BLaER1 (cell line): ENCODE measurements around the gene LRCH4.
"Not testable (repeated sequence)": the region's sequence is repeated elsewhere in the genome, so short reads cannot be mapped to it uniquely, and the experiment has no call there.

Source experiments
- H3K27ac ChIP-seq: shearing (Covaris generic); formaldehyde crosslinking; 2 replicates; pipeline ENCODE4 v1.8.1; 2022
- H3K27me3 ChIP-seq: shearing (Covaris generic); formaldehyde crosslinking; 2 replicates; pipeline ENCODE4 v1.8.1; 2022
- H3K36me3 ChIP-seq: shearing (Covaris generic); formaldehyde crosslinking; 2 replicates; pipeline ENCODE4 v1.8.1; 2022
- H3K4me1 ChIP-seq: shearing (Covaris generic); formaldehyde crosslinking; 2 replicates; pipeline ENCODE4 v1.8.1; 2022
- H3K4me2 ChIP-seq: shearing (Covaris generic); formaldehyde crosslinking; 2 replicates; pipeline ENCODE4 v1.8.1; 2022
- H3K4me3 ChIP-seq: shearing (Covaris generic); formaldehyde crosslinking; 2 replicates; pipeline ENCODE4 v1.8.1; 2022
- H3K9ac ChIP-seq: shearing (Covaris generic); formaldehyde crosslinking; 2 replicates; pipeline ENCODE4 v1.8.1; 2022
- H3K9me3 ChIP-seq: shearing (Covaris generic); formaldehyde crosslinking; 2 replicates; pipeline ENCODE4 v1.8.1; 2022
- H4K20me1 ChIP-seq: shearing (Covaris generic); formaldehyde crosslinking; 2 replicates; pipeline ENCODE4 v1.8.1; 2022
- Cebpa-rat ChIP-seq: shearing (Covaris generic); IDR thresholded peaks from 2 replicates; pipeline ENCODE4 v1.8.1; 2022

The LRCH4 gene

DNA sequence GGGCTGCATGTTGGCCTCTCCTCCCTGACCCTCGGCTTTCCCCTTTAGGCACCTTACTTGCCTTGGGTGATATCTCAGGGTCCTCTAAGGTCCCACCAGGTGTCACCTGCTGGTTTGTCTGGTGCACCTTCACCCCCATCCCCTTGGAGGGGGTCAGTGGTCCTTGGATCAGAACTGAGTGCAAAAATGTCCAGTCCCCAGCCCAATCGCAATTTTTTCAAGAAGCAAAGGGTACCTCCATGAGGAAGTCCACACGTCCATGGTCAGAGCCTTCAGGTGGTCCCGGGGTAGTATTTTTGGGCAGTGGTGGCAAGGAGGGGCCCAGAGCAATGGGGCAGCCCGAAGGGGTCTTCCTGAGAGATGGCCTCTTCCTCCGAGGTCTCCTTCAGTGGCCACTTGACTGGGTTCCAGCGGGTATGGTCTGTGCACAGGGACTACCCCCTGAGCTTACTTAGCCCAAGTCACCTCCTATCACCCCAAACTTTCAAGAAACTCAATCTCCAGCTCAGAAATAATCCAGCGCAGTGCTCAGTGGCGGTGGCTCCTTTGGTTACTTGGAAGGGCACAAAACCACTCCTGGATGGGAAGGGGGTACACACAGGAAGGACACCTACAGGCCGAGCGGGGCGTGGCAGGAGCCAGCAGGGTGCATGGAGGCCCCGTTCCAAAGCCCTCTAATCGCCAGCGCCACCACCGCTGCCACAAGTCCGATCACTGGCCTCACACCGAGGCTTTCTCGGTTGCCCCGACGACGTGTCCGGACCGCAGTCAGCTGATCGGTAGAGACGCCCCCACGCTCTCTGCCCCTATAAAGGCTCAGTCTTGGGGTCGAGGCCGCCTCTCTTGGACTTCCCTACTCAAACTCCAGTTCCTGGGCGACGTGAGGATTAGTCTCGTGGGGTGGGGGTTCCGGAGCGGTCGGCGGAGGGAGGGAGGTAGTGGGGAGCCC lies 16.8 kb downstream of the LRCH4 start:
- Histone ChIP-seq H3K4me3 (peak overlapping the region; percentile 52), H3K9ac (no peak overlapping the region), H3K27me3 (peaks cover 25% of the 10 kb centered on the region), H3K9me3 (no peaks in the 10 kb centered on the region), H3K4me1 (peaks cover 66% of the 10 kb centered on the region), H3K27ac (no peak overlapping the region), H3K4me2 (peak overlapping the region; percentile 91), H4K20me1 (peaks cover 48% of the 10 kb centered on the region), H3K36me3 (peaks cover 25% of the 10 kb centered on the region)
- no peak for TF ChIP-seq Cebpa-rat

DNA sequence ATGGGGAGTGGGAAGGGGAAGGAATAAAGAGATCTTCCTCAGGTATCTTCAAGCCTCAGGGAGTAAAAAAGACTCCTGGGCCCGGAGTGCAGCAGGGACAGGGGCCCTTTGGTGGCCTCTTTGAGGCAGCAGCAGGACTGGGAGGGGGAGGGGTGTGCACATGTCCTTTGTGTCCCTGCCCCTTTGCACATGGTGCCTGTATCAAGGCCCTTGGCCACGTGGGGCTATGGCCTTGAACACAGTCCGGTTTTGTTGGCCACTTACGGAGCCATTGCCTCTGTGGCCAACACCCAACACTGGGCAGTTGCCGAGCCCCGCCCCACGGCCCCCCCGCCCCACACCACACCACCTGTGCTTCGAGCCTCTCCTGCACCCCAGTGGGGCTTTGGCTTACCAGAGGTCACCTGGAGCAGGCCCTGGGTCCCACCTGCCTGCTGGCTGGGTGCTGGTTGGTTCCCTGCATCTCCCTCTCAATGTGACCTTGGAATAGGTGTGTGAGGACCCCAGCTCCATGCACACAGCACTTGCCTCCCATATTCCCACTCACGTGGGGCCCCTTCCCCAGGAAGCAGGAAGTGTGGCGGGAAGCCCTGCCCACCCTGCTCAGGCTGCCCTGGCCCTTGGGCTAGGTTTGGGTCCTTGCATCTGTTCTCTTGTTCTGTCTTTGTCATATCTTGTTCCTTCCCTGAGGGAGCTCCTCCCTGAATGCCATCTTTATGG lies 17.6 kb downstream of the LRCH4 start:
- Histone ChIP-seq H4K20me1 (peaks cover 39% of the 10 kb centered on the region), H3K4me2 (peak overlapping the region; percentile 91), H3K9ac (no peak overlapping the region; the same call in 1 of the 2 replicates), H3K4me1 (peaks cover 73% of the 10 kb centered on the region), H3K9me3 (no peaks in the 10 kb centered on the region), H3K36me3 (peaks cover 19% of the 10 kb centered on the region), H3K4me3 (no peak overlapping the region), H3K27ac (peak overlapping the region; percentile 41; the same call in 1 of the 2 replicates), H3K27me3 (peaks cover 25% of the 10 kb centered on the region)
- no peak for TF ChIP-seq Cebpa-rat

DNA sequence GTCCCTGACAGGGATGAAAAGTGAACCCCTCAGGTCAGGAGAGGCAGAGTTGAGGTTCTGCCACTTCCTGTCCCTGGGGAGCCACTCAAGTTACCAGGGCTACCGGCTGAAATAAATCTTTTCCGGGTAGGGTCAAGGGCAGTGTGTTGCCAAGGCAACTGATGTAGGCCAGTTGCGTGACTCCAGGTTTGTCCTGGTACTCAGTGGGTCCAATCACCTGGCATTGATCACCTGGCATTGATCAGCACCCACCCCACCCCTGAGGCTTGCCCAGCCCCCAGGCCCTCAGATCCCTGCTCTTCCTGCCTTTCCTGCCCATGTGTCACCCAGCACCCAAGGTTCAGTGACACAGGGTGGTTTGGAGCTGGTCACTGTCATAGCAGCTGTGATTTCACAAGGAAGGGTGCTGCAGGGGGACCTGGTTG lies 18.2 kb downstream of the LRCH4 start:
- peaks cover 25% of the 10 kb centered on the region for H3K27me3 ChIP-seq
- peak overlapping the region; percentile 91 for H3K4me2 ChIP-seq
- H3K4me3 ChIP-seq: no peak overlapping the region

DNA sequence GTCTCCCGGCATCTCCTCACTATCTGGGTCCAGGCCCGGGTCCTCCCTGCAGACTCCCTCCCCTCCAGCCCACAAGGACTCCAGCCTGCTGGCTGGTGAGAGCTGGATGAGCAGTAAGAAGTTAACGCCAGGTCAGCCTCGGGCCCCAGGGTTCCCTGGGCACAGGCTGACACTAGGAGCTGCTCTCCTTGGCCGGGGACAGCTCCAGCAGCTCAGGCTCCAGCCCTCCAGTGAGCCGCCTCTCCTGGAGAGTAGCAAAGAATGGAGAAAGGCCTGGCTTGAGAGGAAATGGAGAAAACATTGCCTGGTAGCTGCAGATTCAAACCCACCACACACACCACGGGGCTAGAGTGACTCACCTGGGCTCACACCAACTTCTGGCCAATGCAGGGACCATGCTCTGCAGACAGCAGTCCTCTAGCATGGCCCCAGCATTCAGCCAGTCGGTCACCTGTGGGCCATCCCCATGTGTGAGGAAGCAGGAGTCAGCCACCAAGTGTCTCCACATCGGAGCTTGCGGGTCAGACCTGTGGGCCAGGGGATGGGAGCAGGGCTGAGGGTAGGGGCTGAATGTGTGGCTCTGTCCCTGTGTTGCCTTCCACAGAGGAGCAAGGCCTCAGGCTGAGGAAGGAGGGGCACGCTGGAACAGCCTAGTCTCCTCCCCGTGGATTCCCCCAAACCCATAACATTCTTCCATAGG lies 18.7 kb downstream of the LRCH4 start:
- H3K27me3 ChIP-seq: peaks cover 25% of the 10 kb centered on the region
- H3K4me2 ChIP-seq: peak overlapping the region; percentile 91
- H3K27ac ChIP-seq: peak overlapping the region; percentile 15; the same call in 1 of the 2 replicates
- peaks cover 28% of the 10 kb centered on the region for H4K20me1 ChIP-seq
- TF ChIP-seq Cebpa-rat: no peak
- peak overlapping the region; percentile 22 for H3K9ac ChIP-seq
- H3K36me3 ChIP-seq: peaks cover 20% of the 10 kb centered on the region
- no peak overlapping the region for H3K4me3 ChIP-seq
- H3K4me1 ChIP-seq: peaks cover 66% of the 10 kb centered on the region
- H3K9me3 ChIP-seq: no peaks in the 10 kb centered on the region

More for the DNA sequence above, 18.2 kb downstream of the LRCH4 start:
- Histone ChIP-seq H3K9ac (peak overlapping the region; percentile 22), H3K36me3 (peaks cover 19% of the 10 kb centered on the region), H3K27ac (peak overlapping the region; percentile 41; the same call in 1 of the 2 replicates), H3K4me1 (peaks cover 72% of the 10 kb centered on the region), H4K20me1 (peaks cover 34% of the 10 kb centered on the region), H3K9me3 (no peaks in the 10 kb centered on the region)
- TF ChIP-seq Cebpa-rat: no peak

DNA sequence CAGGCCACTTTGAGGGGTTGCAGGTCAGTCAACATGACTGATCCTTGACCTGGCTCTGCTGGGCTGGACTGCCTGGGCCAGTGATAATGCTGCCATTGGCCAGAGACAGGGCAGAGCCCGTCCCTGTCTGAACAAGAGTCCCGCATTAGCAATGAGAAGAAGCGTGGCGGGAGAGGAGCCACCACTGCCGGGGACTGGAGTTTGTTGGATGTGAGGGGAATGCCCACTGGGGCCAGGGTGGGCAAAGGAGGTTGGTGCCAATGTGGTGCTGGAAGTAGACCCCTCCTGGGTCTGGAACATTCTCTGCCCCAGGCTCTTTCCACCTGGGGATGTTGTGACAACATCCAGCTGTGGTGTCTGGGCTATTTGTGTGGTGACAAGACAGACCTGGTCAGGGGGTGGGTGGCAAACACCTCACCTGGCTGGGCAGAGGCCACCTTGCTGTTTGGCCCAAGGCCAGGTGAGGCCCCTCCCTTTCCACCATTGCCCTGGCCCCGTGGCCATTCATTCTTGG lies 19.9 kb downstream of the LRCH4 start:
- no peak overlapping the region for H3K27ac ChIP-seq
- no peaks in the 10 kb centered on the region for H3K9me3 ChIP-seq
- peaks cover 17% of the 10 kb centered on the region for H4K20me1 ChIP-seq
- peaks cover 19% of the 10 kb centered on the region for H3K36me3 ChIP-seq
- no peak overlapping the region for H3K4me3 ChIP-seq
- no peak overlapping the region for H3K9ac ChIP-seq
- no peak for TF ChIP-seq Cebpa-rat
- no peak overlapping the region for H3K4me2 ChIP-seq
- peaks cover 22% of the 10 kb centered on the region for H3K27me3 ChIP-seq
- H3K4me1 ChIP-seq: peaks cover 55% of the 10 kb centered on the region

DNA sequence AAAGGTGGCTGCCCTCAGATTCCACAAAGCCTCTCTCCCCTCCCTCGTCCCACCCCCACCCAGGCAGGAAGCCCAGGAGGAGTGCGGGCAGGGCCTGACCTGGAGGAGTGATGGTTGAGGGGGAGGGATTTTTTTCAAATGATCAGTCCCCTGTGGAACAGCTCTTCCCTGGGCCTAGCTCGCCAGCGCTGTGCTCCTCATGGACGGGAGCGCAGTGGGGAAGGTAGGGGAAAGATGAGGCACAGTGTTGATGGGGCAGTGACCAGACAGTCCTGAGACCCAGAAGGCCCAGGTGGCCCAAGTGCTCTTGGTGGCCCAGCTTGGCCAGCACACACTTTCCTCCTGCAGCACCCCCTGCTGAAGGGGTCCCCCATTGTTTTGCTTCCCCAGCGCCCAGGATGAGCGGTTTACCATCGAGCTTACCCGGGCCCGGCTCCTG lies 20.8 kb downstream of the LRCH4 start:
- Histone ChIP-seq H3K9me3 (no peaks in the 10 kb centered on the region), H3K4me1 (peaks cover 46% of the 10 kb centered on the region), H3K27ac (no peak overlapping the region), H3K9ac (no peak overlapping the region), H3K4me3 (no peak overlapping the region), H3K36me3 (peaks cover 19% of the 10 kb centered on the region), H4K20me1 (peaks cover 8% of the 10 kb centered on the region; the same call in 1 of the 2 replicates), H3K4me2 (no peak overlapping the region), H3K27me3 (peaks cover 12% of the 10 kb centered on the region)
- TF ChIP-seq Cebpa-rat: no peak

DNA sequence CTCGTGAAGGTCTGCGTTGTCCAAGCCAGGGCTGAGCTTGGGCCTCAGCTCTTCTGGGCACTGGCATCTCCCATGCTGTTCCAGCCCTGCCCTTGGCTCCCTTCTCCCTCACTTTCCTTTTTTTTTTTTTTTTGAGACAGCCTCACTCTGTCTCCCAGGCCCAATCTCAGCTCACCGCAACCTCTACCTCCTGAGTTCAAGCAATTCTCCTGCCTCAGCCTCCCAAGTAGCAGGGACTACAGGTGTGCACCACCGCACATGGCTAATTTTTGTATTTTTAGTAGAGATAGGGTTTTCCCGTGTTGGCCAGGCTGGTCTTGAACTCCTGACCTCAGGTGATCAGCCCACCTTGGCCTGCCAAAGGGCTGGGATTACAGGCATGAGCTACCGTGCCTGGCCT lies 21.5 kb downstream of the LRCH4 start:
- H3K27me3 ChIP-seq, H3K9me3 ChIP-seq, H4K20me1 ChIP-seq, H3K4me2 ChIP-seq, H3K27ac ChIP-seq, H3K9ac ChIP-seq, H3K4me3 ChIP-seq: not testable (repeated sequence)
- Histone ChIP-seq H3K4me1 (peaks cover 38% of the 10 kb centered on the region), H3K36me3 (peaks cover 19% of the 10 kb centered on the region)

DNA sequence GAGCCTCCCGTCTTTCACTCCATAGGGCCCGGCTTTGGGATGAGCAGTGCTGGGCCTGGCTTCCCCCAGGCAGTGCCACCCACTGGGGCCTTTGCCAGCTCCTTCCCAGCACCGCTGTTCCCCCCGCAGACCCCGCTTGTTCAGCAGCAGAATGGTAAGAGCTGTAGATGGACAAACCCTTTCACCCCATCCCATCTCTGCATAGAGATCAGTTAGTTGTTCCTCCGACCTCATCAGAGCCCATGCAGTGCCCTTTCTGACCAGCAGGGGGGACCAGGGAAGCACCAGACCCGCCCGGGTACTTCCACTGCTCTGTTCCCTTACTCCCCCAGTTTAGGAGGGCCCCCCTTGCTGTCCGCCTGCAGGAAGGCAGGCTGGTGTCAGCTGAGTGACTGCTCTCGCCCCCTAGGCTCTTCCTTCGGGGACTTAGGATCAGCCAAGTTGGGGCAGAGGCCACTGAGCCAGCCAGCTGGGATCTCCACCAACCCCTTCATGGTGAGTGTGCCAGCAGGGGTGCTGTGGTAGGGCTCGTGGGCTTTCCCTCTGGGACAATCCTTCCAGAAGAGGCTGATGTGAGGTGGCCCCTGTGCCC lies 22.0 kb downstream of the LRCH4 start:
- H3K4me2 ChIP-seq: no peak overlapping the region
- H3K4me1 ChIP-seq: peaks cover 33% of the 10 kb centered on the region
- no peak overlapping the region for H3K9ac ChIP-seq
- H3K9me3 ChIP-seq: no peaks in the 10 kb centered on the region
- no peaks in the 10 kb centered on the region; the same call in 1 of the 2 replicates for H3K27me3 ChIP-seq
- H3K36me3 ChIP-seq: peaks cover 19% of the 10 kb centered on the region
- no peak for TF ChIP-seq Cebpa-rat
- no peaks in the 10 kb centered on the region for H4K20me1 ChIP-seq
- H3K27ac ChIP-seq: no peak overlapping the region
- H3K4me3 ChIP-seq: no peak overlapping the region

DNA sequence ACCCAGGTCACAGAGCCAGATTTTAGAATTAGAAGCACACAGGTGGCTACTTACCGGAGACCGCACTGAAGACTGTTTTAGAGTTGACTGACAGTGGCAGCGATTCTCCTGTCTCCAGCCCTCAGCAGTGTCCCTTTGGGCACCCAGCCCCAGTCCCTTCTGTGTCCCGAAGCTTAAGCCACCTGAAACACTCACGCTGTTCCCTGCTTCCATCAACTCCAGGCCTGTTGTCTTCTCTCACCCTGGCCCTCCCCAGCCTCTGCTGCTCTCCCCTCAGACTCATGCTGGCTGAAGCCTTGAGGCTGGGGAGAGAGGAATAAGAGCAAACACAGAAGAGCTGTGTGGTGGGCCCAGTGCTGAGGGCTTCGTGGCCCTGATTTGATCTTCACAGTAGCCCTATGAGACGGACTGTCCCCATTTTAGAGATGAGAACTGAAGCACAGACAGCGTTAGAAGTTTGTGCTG lies 22.8 kb downstream of the LRCH4 start:
- Histone ChIP-seq H3K36me3 (peaks cover 19% of the 10 kb centered on the region), H4K20me1 (no peaks in the 10 kb centered on the region), H3K27ac (no peak overlapping the region), H3K27me3 (no peaks in the 10 kb centered on the region), H3K4me3 (no peak overlapping the region), H3K4me2 (no peak overlapping the region), H3K9ac (no peak overlapping the region), H3K9me3 (no peaks in the 10 kb centered on the region), H3K4me1 (peaks cover 25% of the 10 kb centered on the region)
- no peak for TF ChIP-seq Cebpa-rat
